Muscle of leg (tissue), 9 donors: ENCODE results near the gene ERI3. TPM values are rescaled to one million over a fixed set of nuclear protein-coding genes. Genes with fewer than 3 reads are reported as not detected.

ENCODE experiments used
- polyA plus RNA-seq, 8 donors: library from polyadenylated mRNA; unstranded; fragments of 120-200 nt; gene quantifications; one replicate each; pipeline versions ENCODE4 v1.2.1 to v1.2.3, GENCODE V29; 2013; ENCODE audit warnings: inconsistent platforms in 1 of 8, low replicate concordance in 1 of 8; ENCODE audit not compliant: insufficient read length in 8 of 8, insufficient read depth in 1 of 8
- total RNA-seq: library from RNA; stranded (reverse); fragments of 120-200 nt; gene quantifications from one replicate; pipeline ENCODE4 v1.2.4, GENCODE V29; 2013

Gene ERI3
- total and polyA plus RNA-seq, 9 donors = 46.7 to 57.2 (median 52.1) TPM

Other genes with a start within 250 kb of the ERI3 start
- gene KLF17, start 236.4 kb downstream of the ERI3 start, total RNA-seq = 0.13 TPM
- under 1 TPM in 5 of 8 donors, not detected in 3; 0.08 to 0.32 (median 0.10) TPM for gene KLF17, start 236.4 kb downstream of the ERI3 start, polyA plus RNA-seq
- not detected for gene KLF18, start 213.6 kb downstream of the ERI3 start, total RNA-seq
- not detected for gene KLF18, start 213.6 kb downstream of the ERI3 start, polyA plus RNA-seq
- gene DMAP1, start 141.8 kb downstream of the ERI3 start, total RNA-seq = 12.1 TPM
- gene DMAP1, start 141.8 kb downstream of the ERI3 start, polyA plus RNA-seq = 10 to 100 TPM; 31.1 to 44.5 (median 37.5) TPM
- gene RNF220, start 50.0 kb upstream of the ERI3 start, total RNA-seq = 54.7 TPM
- gene RNF220, start 50.0 kb upstream of the ERI3 start, polyA plus RNA-seq = 10 to 100 TPM; 54.5 to 63.4 (median 57.7) TPM